Skeletal muscle tissue (tissue), 4 donors: ENCODE data around the gene SORCS3. TPM values are rescaled to one million over a fixed set of nuclear protein-coding genes. Genes with fewer than 3 reads are reported as not detected.

ENCODE experiments used
- H3K27ac ChIP-seq: one replicate; pipeline ENCODE4 v1.7.0; 2013; ENCODE audit warnings: mild to moderate bottlenecking, low read depth, low read length, inconsistent platforms
- H3K27me3 ChIP-seq, 3 donors: one replicate each; pipeline ENCODE4 v1.7.0; 2013; ENCODE audit warnings: low read length in 3 of 3; ENCODE audit not compliant: control insufficient read depth in 3 of 3, insufficient read depth in 3 of 3
- H3K36me3 ChIP-seq, 3 donors: one replicate each; pipeline ENCODE4 v1.7.0; 2013; ENCODE audit warnings: low read length in 3 of 3; ENCODE audit not compliant: control insufficient read depth in 3 of 3, insufficient read depth in 3 of 3
- H3K4me1 ChIP-seq, 3 donors: one replicate each; pipeline ENCODE4 v1.7.0; 2013; ENCODE audit warnings: low read length in 3 of 3, mild to moderate bottlenecking in 3 of 3; ENCODE audit not compliant: control insufficient read depth in 3 of 3, insufficient read depth in 3 of 3
- H3K4me3 ChIP-seq, 3 donors: one replicate each; pipeline ENCODE4 v1.7.0; 2013; ENCODE audit warnings: low read length in 3 of 3
- H3K9ac ChIP-seq, 3 donors: one replicate each; pipeline ENCODE4 v1.7.0; 2013; ENCODE audit warnings: low read length in 3 of 3, mild to moderate bottlenecking in 3 of 3, moderate library complexity in 2 of 3, low read depth in 1 of 3
- H3K9me3 ChIP-seq, 3 donors: one replicate each; pipeline ENCODE4 v1.7.0; 2013; ENCODE audit warnings: low read length in 3 of 3; ENCODE audit not compliant: control insufficient read depth in 3 of 3
- total RNA-seq: library from RNA; depleted of rRNA; stranded (reverse); fragments of >200 nt; gene quantifications from one replicate; pipeline ENCODE4 v1.2.3, GENCODE V29; 2014
- donor health status: Osteomylitis.

SORCS3 gene
- total RNA-seq, 1 donor from 2014 or later = 0.52 TPM

DNA sequence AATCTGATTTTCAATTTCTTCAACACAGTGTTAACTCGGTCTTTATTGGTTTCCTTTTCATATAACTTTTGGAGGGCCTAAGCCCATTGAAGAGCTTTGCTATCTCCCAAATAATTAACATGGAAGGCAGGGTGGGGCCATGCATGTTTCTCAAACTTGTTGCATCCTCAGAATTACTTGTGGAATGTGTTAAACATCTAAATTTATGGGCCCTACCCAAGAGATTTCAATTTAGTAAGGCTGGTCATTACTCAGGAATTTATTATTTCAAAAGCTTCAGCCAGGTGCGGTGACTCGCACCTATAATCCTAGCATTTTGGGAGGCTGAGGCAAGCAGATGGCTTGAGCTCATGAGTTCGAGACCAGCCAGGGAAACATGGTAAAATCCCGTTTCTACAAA is 208.9 kb downstream of the SORCS3 start:
- Histone ChIP-seq H3K36me3 (no peaks in the 10 kb centered on the region), H3K9me3 (no peaks in the 10 kb centered on the region), H3K4me1 (no peaks in the 10 kb centered on the region), H3K27me3 (peaks cover 0 to 2% (median 0%) of the 10 kb centered on the region in 3 donors), H3K9ac (no peak overlapping the region), H3K27ac (no peak overlapping the region), H3K4me3 (no peak overlapping the region)

DNA sequence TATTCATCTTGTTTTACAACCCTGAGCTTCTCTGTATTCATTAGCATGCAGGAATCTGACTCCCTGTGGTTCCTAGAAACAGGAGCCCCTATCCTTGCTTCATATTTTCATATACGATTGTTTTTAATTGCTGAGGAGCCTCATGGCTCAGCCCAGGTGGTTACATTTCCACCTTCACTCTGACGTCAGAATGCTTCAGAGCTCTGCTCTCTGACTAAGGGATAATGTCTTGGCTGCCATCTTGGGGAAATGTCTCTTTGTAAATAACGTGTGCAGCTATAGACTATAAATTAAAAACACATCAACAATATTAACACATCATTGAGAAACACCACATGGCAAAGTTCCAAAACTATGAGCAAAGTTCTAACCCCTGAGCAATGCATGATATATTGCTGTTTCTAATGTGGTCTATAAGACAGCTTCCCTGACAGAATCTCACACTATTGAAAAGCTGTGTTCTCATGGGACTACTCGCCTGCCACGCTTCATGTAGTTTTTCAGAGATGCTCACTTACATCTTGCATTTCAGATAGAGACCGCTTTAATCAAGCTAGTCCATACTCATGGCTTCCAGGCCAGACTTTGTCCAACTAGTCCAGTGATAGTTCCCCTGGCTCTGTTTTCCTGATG is 227.0 kb downstream of the SORCS3 start:
- Histone ChIP-seq H3K4me3 (no peak overlapping the region), H3K36me3 (no peaks in the 10 kb centered on the region), H3K27ac (no peak overlapping the region), H3K9ac (no peak overlapping the region), H3K27me3 (no peaks in the 10 kb centered on the region), H3K4me1 (no peaks in the 10 kb centered on the region), H3K9me3 (no peaks in the 10 kb centered on the region)

GRCh38 chr10:104872691-104873090 is 231.6 kb downstream of the SORCS3 start:
- H3K36me3 ChIP-seq = no peaks in the 10 kb centered on the region
- H3K9ac ChIP-seq = no peak overlapping the region
- no peak overlapping the region for H3K4me3 ChIP-seq

DNA sequence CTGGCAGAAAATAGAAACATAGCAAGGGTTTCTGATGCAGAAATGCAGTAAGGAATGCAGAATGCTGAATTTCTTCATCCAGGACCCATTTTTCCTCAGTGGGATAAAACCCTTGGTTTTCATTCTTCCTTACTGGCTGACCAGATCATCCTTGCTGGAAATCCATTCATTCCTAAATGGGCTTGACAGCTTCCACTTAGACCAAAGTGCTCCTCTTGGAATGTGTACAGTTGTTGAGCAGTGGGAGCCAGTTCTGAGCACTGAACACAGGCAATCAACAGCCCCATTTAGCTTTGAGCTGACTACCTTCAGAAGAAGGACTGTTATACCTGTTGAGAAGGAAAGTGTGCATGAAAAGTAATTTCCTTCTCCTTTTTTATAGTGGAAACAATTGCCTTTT is 232.1 kb downstream of the SORCS3 start:
- Histone ChIP-seq H3K27me3 (no peaks in the 10 kb centered on the region), H3K9ac (no peak overlapping the region), H3K27ac (no peak overlapping the region), H3K4me1 (no peaks in the 10 kb centered on the region), H3K36me3 (no peaks in the 10 kb centered on the region), H3K4me3 (no peak overlapping the region), H3K9me3 (no peaks in the 10 kb centered on the region)

More at GRCh38 chr10:104872691-104873090, 231.6 kb downstream of the SORCS3 start:
- no peaks in the 10 kb centered on the region for H3K27me3 ChIP-seq
- no peaks in the 10 kb centered on the region for H3K4me1 ChIP-seq
- H3K9me3 ChIP-seq = no peaks in the 10 kb centered on the region
- H3K27ac ChIP-seq = no peak overlapping the region

DNA sequence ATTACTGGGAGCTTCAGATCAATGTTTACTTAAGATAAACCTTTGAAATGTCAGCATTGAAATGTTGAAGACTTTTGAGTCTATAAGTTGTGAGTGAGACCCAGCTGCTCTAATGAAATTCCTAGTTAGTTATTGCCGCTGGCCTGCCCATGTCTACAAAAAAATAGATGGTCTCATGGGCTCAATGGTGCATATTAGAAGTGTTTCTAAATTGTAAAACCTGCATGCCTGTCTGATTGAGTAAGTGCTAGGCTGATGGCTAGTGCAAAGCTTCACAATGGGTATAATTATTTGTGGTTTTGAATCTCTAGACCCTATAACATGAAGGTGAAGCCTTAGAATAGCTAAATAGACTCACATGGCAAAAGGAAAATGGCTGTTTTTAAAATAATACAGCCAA is 234.5 kb downstream of the SORCS3 start:
- H3K4me1 ChIP-seq = no peaks in the 10 kb centered on the region

GRCh38 chr10:104880624-104881398 is 239.7 kb downstream of the SORCS3 start:
- Histone ChIP-seq H3K4me3 (no peak overlapping the region), H3K27ac (no peak overlapping the region), H3K36me3 (no peaks in the 10 kb centered on the region), H3K9ac (no peak overlapping the region), H3K9me3 (no peaks in the 10 kb centered on the region), H3K4me1 (no peaks in the 10 kb centered on the region), H3K27me3 (no peaks in the 10 kb centered on the region)

More for the DNA sequence above, 234.5 kb downstream of the SORCS3 start:
- no peaks in the 10 kb centered on the region for H3K36me3 ChIP-seq
- no peak overlapping the region for H3K9ac ChIP-seq
- no peaks in the 10 kb centered on the region for H3K27me3 ChIP-seq
- H3K4me3 ChIP-seq = no peak overlapping the region
- H3K9me3 ChIP-seq = no peaks in the 10 kb centered on the region
- H3K27ac ChIP-seq = no peak overlapping the region

DNA sequence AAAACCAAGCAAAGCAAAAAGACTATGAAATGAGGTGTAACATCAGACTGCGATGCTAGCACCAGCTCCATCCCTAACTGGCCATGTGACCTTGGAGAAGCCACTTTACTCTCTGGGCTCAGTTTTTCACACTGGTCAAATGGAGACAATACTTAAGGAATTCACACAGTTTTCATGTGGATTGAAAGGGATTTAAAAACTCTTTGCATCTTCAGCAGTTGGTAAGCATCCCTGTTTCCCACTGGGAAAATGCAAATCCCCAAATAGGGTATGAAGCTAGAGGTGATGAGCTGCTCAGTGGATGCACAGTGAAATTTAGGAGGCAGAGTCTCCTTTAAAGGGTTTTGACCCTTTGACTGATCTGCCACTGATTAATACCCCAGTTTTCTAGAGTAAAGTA is 240.7 kb downstream of the SORCS3 start:
- H3K9ac ChIP-seq = no peak overlapping the region
- H3K9me3 ChIP-seq = no peaks in the 10 kb centered on the region
- H3K4me3 ChIP-seq = no peak overlapping the region
- no peaks in the 10 kb centered on the region for H3K4me1 ChIP-seq
- H3K27ac ChIP-seq = no peak overlapping the region
- H3K27me3 ChIP-seq = no peaks in the 10 kb centered on the region
- H3K36me3 ChIP-seq = no peaks in the 10 kb centered on the region

DNA sequence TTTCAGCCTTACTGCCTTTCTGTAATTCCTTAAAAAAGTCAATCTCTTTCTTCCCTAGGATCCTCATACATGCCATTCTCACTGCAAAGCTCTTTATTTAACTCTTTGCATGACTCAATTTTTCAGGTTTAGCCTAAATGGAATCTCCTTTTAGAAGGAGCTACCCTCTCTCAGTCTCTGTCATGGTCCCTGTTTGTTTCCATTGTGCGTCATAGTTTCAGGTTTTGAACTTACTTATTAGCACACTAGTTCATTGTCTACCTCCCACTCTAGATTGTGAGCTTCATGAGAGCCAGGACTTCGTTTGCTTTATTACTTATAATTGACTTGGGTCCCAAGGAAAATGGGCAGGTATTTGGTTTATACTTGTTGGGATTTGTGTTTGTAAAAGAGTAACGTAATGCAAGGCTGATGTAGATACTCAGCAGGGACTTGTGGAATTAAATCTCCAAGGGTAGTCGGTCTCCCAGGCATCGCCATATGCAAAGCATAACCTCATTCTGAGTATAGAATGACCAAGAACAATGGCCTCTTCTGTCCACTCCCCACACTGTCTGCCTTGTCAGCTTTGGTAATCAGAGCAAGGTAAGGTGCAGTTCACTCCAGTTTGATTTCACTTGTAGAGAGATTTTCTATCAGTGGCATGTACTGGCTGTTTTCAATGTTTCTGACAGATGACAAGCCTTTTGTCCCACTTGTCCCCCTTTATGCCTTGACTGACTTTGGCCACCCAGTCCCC is 252.0 kb downstream of the SORCS3 start:
- Histone ChIP-seq H3K27me3 (no peaks in the 10 kb centered on the region), H3K9me3 (peaks cover 0 to 4% (median 3%) of the 10 kb centered on the region in 3 donors), H3K9ac (no peak overlapping the region), H3K4me1 (no peaks in the 10 kb centered on the region), H3K36me3 (no peaks in the 10 kb centered on the region), H3K4me3 (no peak overlapping the region), H3K27ac (no peak overlapping the region)

- Histone ChIP-seq H3K27ac (no peak overlapping the region), H3K9ac (no peak overlapping the region), H3K4me1 (no peaks in the 10 kb centered on the region), H3K9me3 (peaks cover 0 to 3% (median 0%) of the 10 kb centered on the region in 3 donors), H3K36me3 (no peaks in the 10 kb centered on the region), H3K4me3 (no peak overlapping the region), H3K27me3 (no peaks in the 10 kb centered on the region)
Observed at GRCh38 chr10:104893701-104894100, 252.6 kb downstream of the SORCS3 start.

DNA sequence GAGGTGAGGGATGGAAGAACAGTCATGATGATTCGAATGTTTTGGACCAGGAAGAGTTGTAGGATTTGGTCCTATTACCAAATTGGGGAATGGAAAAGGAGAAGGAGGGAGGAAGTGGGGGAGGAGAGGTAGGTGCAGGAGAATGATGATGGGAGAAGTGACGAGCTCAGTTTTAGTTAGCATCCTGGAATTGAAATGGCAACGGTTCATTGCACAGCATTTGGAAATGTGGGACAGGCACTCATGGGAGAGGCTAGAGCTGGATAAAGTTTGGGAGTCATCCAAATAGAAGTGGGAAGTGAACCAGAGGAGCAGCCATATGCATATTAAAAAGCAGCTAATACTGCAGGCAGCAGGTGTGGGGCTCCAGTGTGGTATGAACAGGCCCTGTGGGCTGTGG is 253.6 kb downstream of the SORCS3 start:
- Histone ChIP-seq H3K27me3 (no peaks in the 10 kb centered on the region), H3K4me3 (no peak overlapping the region)

More for the DNA sequence above, 253.6 kb downstream of the SORCS3 start:
- no peak overlapping the region for H3K27ac ChIP-seq
- H3K9ac ChIP-seq = no peak overlapping the region
- H3K4me1 ChIP-seq = no peaks in the 10 kb centered on the region
- H3K36me3 ChIP-seq = no peaks in the 10 kb centered on the region
- peaks cover 0 to 2% (median 0%) of the 10 kb centered on the region in 3 donors for H3K9me3 ChIP-seq
